ENCODE results near the gene NSUN2. TPM values are rescaled to one million over a fixed set of nuclear protein-coding genes. Genes with fewer than 3 reads are reported as not detected.

NSUN2 gene
- polyA plus RNA-seq, 3 donors: 49.8 to 82.4 (median 51.1) TPM

- DNase-seq (ENCODE audit: extremely low read depth in 1 of 11, low read depth in 9 of 11, low spot score in 4 of 11): no peak
Observed at GRCh38 chr5:6615034-6615815, 17.6 kb downstream of the NSUN2 start.

GRCh38 chr5:6611334-6612256 lies 21.2 kb downstream of the NSUN2 start:
- no peak for DNase-seq (ENCODE audit: extremely low read depth in 1 of 11, low read depth in 9 of 11, low spot score in 4 of 11)

- no peak for DNase-seq (ENCODE audit: extremely low read depth in 1 of 11, low read depth in 9 of 11, low spot score in 4 of 11)
Observed at GRCh38 chr5:6608016-6608415, 24.8 kb downstream of the NSUN2 start.

- no peak for DNase-seq (ENCODE audit: extremely low read depth in 1 of 11, low read depth in 9 of 11, low spot score in 4 of 11)
Observed at GRCh38 chr5:6607559-6607936, 25.3 kb downstream of the NSUN2 start.

GRCh38 chr5:6606884-6607558 lies 25.8 kb downstream of the NSUN2 start:
- DNase-seq (ENCODE audit: extremely low read depth in 1 of 11, low read depth in 9 of 11, low spot score in 4 of 11): no peak

- DNase-seq (ENCODE audit: extremely low read depth in 1 of 11, low read depth in 9 of 11, low spot score in 4 of 11): no peak
Observed at GRCh38 chr5:6604946-6605345, 27.9 kb downstream of the NSUN2 start.

- no peak for DNase-seq (ENCODE audit: extremely low read depth in 1 of 11, low read depth in 9 of 11, low spot score in 4 of 11)
Observed at GRCh38 chr5:6604341-6604740, 28.5 kb downstream of the NSUN2 start.

- no peak for DNase-seq (ENCODE audit: extremely low read depth in 1 of 11, low read depth in 9 of 11, low spot score in 4 of 11)
Observed at GRCh38 chr5:6603643-6604042, 29.2 kb downstream of the NSUN2 start.

GRCh38 chr5:6602441-6602840 lies 30.4 kb downstream of the NSUN2 start:
- no peak for DNase-seq (ENCODE audit: extremely low read depth in 1 of 11, low read depth in 9 of 11, low spot score in 4 of 11)

- DNase-seq (ENCODE audit: extremely low read depth in 1 of 11, low read depth in 9 of 11, low spot score in 4 of 11): no peak
Observed at GRCh38 chr5:6601816-6602215, 31.0 kb downstream of the NSUN2 start.

- no peak for DNase-seq (ENCODE audit: extremely low read depth in 1 of 11, low read depth in 9 of 11, low spot score in 4 of 11)
Observed at GRCh38 chr5:6601271-6601670, 31.6 kb downstream of the NSUN2 start.

GRCh38 chr5:6599739-6600138 lies 33.1 kb downstream of the NSUN2 start:
- no peak for DNase-seq (ENCODE audit: extremely low read depth in 1 of 11, low read depth in 9 of 11, low spot score in 4 of 11)

- no peak for DNase-seq (ENCODE audit: extremely low read depth in 1 of 11, low read depth in 9 of 11, low spot score in 4 of 11)
Observed at GRCh38 chr5:6598351-6598900, 34.4 kb downstream of the NSUN2 start.

- no peak for DNase-seq (ENCODE audit: extremely low read depth in 1 of 11, low read depth in 9 of 11, low spot score in 4 of 11)
Observed at GRCh38 chr5:6597557-6597956, 35.3 kb downstream of the NSUN2 start.

- no peak for DNase-seq (ENCODE audit: extremely low read depth in 1 of 11, low read depth in 9 of 11, low spot score in 4 of 11)
Observed at GRCh38 chr5:6596388-6596787, 36.5 kb downstream of the NSUN2 start.

GRCh38 chr5:6595405-6595804 lies 37.4 kb downstream of the NSUN2 start:
- DNase-seq (ENCODE audit: extremely low read depth in 1 of 11, low read depth in 9 of 11, low spot score in 4 of 11): no peak

- no peak for DNase-seq (ENCODE audit: extremely low read depth in 1 of 11, low read depth in 9 of 11, low spot score in 4 of 11)
Observed at GRCh38 chr5:6594066-6594465, 38.8 kb downstream of the NSUN2 start.

- DNase-seq (ENCODE audit: extremely low read depth in 1 of 11, low read depth in 9 of 11, low spot score in 4 of 11): no peak
Observed at GRCh38 chr5:6593148-6594016, 39.5 kb downstream of the NSUN2 start.

- DNase-seq (ENCODE audit: extremely low read depth in 1 of 11, low read depth in 9 of 11, low spot score in 4 of 11): no peak
Observed at GRCh38 chr5:6592601-6593000, 40.2 kb downstream of the NSUN2 start.
